Measurements from ENCODE around the gene GLYAT.

GLYAT gene

GRCh38 chr11:58731819-58732218, at the start of gene GLYAT:
TSS of gene GLYAT (minus strand) at chr11:58731943. CDS start at chr11:58724496, 7,447 bp downstream.
- DNase-seq (ENCODE audit: low read depth): no peak

- no peak for DNase-seq (ENCODE audit: low read depth)
Observed at GRCh38 chr11:58781345-58781744, 49.6 kb upstream of the GLYAT start.

- DNase-seq (ENCODE audit: low read depth): no peak
Observed at GRCh38 chr11:58780578-58780977, 48.8 kb upstream of the GLYAT start.

GRCh38 chr11:58776891-58777710, 45.4 kb upstream of the GLYAT start:
- DNase-seq (ENCODE audit: low read depth): no peak

GRCh38 chr11:58775066-58775708, 43.4 kb upstream of the GLYAT start:
- DNase-seq (ENCODE audit: low read depth): no peak

- DNase-seq (ENCODE audit: low read depth): no peak
Observed at GRCh38 chr11:58774164-58774593, 42.4 kb upstream of the GLYAT start.

GRCh38 chr11:58773337-58773736, 41.6 kb upstream of the GLYAT start:
- DNase-seq (ENCODE audit: low read depth): no peak

- no peak for DNase-seq (ENCODE audit: low read depth)
Observed at GRCh38 chr11:58772329-58773285, 40.9 kb upstream of the GLYAT start.

- no peak for DNase-seq (ENCODE audit: low read depth)
Observed at GRCh38 chr11:58771458-58771855, 39.7 kb upstream of the GLYAT start.

GRCh38 chr11:58770627-58771457, 39.1 kb upstream of the GLYAT start:
- no peak for DNase-seq (ENCODE audit: low read depth)

- no peak for DNase-seq (ENCODE audit: low read depth)
Observed at GRCh38 chr11:58770166-58770565, 38.4 kb upstream of the GLYAT start.

GRCh38 chr11:58769308-58769707, 37.6 kb upstream of the GLYAT start:
- DNase-seq (ENCODE audit: low read depth): no peak

- no peak for DNase-seq (ENCODE audit: low read depth)
Observed at GRCh38 chr11:58768137-58768536, 36.4 kb upstream of the GLYAT start.

GRCh38 chr11:58765078-58765477, 33.3 kb upstream of the GLYAT start:
- no peak for DNase-seq (ENCODE audit: low read depth)

- no peak for DNase-seq (ENCODE audit: low read depth)
Observed at GRCh38 chr11:58763120-58763490, 31.4 kb upstream of the GLYAT start.

GRCh38 chr11:58762284-58763119, 30.8 kb upstream of the GLYAT start:
- DNase-seq (ENCODE audit: low read depth): no peak

GRCh38 chr11:58757439-58757838, 25.7 kb upstream of the GLYAT start:
- DNase-seq (ENCODE audit: low read depth): no peak

- DNase-seq (ENCODE audit: low read depth): no peak
Observed at GRCh38 chr11:58745705-58746364, 14.1 kb upstream of the GLYAT start.

- no peak for DNase-seq (ENCODE audit: low read depth)
Observed at GRCh38 chr11:58744988-58745704, 13.4 kb upstream of the GLYAT start.
